GM12873 (cell line): ENCODE data around the gene AKT3.

Experiments
- CTCF ChIP-seq: IDR thresholded peaks from 2 replicates; pipeline ENCODE4 v1.5.1; 2012; ENCODE audit warnings: low read depth, mild to moderate bottlenecking, moderate library complexity, low read length, control low read depth; ENCODE audit not compliant: insufficient read depth; ENCODE audit errors: missing control alignments

The AKT3 gene

DNA sequence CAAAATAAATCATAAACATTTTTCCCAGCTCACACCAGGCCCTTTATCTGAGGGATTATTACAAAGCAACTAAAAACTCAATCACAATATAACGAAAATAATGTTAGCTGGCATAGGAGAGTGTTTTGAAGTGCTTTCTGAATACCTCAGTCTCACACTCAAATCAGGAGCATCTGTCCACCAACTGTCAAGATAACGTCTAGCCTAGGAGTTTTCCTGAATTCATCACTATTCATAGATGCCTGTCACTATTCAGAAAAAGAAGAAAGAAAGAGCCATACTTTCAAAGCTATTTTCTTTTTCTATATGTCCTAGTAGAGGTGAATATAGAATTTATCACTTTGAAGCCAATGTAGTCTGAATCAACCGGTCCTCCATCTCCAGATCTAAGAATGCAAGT, 127.0 kb downstream of the AKT3 start:
- no peak for TF ChIP-seq CTCF

DNA sequence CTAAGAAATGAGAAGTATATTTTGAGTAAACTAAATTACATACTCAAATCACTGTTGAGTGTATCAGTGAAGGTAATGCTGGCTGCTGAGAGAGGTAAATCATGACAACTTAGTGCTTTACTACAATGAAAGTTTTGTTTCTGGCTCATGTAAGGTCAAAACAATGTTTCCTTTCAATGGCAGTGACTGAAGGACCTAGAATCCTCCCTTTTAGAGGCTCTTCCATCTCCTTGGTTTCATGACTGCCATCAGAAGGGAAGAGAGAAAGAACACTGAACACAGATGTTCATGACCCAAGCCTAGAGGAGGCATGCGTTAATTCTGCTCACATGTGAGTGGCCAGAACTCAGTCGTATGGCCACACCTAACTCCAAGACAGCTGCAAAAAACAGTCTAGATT, 130.6 kb downstream of the AKT3 start:
- no peak for TF ChIP-seq CTCF

GRCh38 chr1:243718893-243719292, 131.2 kb downstream of the AKT3 start:
- no peak for TF ChIP-seq CTCF

- TF ChIP-seq CTCF: no peak
These were observed 132.0 kb downstream of the AKT3 start for GRCh38 chr1:243718022-243718421.

DNA sequence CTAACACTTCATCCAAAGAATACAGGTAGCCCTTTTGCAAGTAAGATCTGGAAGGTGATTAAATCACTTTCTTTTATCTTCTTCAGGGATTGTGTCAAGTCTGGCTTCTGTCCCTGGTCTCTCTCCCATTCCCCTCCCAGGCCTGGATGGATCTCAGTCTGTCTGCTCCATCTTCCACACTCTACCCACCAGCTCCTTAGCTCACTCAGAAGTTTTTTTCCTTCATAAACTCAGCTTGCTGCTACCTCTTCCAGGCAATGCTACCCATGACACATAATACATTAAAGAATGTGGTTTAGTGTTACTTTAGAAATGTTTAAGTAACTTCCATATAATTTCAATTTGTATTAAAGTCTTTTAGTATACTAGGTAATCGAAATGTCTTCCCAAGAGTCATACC, 133.1 kb downstream of the AKT3 start:
- no peak for TF ChIP-seq CTCF

DNA sequence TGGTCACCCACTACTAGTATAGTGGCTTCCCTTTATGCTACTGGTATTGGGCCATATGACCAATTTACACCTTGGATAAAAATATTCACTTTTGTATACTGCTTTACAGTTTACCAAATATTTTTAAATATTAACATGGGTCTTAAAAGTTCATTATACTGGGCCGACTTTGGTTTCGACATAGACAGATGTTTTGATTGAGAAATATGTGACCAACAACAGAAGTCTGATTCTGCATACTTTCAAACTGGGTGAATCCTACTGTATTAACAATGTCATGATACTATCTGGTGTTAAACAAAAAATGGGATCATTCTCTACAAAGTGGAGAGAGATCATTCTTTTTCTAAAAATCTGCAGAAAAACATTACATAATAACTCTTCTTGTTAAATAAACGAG, 134.8 kb downstream of the AKT3 start:
- no peak for TF ChIP-seq CTCF

- no peak for TF ChIP-seq CTCF
These were observed 136.4 kb downstream of the AKT3 start for GRCh38 chr1:243713470-243714186.
